Endodermal cell (in vitro differentiated cells): ENCODE data around the gene TMEM123. TPM values are rescaled to one million over a fixed set of nuclear protein-coding genes. Genes with fewer than 3 reads are reported as not detected.

Experiments used
- DNase-seq: peaks from one replicate; pipeline ENCODE4 v3.0.0-alpha.2; 2017
- H3K27ac ChIP-seq: 2 replicates; pipeline ENCODE4 v1.5.1; 2013; ENCODE audit warnings: mild to moderate bottlenecking, low read depth, low read length, moderate library complexity
- H3K27me3 ChIP-seq: 2 replicates; pipeline ENCODE4 v1.6.1; 2013; ENCODE audit warnings: mild to moderate bottlenecking, low read length, moderate library complexity; ENCODE audit not compliant: insufficient read depth, control insufficient read depth, poor library complexity, severe bottlenecking
- H3K36me3 ChIP-seq: 2 replicates; pipeline ENCODE4 v1.7.0; 2013; ENCODE audit warnings: mild to moderate bottlenecking, low read length, moderate library complexity; ENCODE audit not compliant: control insufficient read depth, insufficient read depth
- H3K4me1 ChIP-seq: one replicate; pipeline ENCODE4 v1.7.0; 2013; ENCODE audit warnings: low read length; ENCODE audit not compliant: control insufficient read depth, insufficient read depth
- H3K4me3 ChIP-seq: 2 replicates; pipeline ENCODE4 v1.5.1; 2013; ENCODE audit warnings: mild to moderate bottlenecking, low read length, moderate library complexity
- H3K9ac ChIP-seq: 2 replicates; pipeline ENCODE4 v1.6.1; 2013; ENCODE audit warnings: mild to moderate bottlenecking, low read length, moderate library complexity; ENCODE audit not compliant: poor library complexity, severe bottlenecking; ENCODE audit errors: extremely low read depth
- H3K9me3 ChIP-seq: 2 replicates; pipeline ENCODE4 v1.6.1; 2013; ENCODE audit warnings: mild to moderate bottlenecking, low read length, moderate library complexity; ENCODE audit not compliant: control insufficient read depth
- H3K27ac Mint-ChIP-seq: 2 replicates; pipeline ENCODE4 v1.8.0; 2020; ENCODE audit warnings: mixed read lengths
- H3K27me3 Mint-ChIP-seq: 2 replicates; pipeline ENCODE4 v1.8.0; 2021; ENCODE audit warnings: mild to moderate bottlenecking, mixed read lengths; ENCODE audit not compliant: insufficient read depth
- H3K36me3 Mint-ChIP-seq: 2 replicates; pipeline ENCODE4 v1.8.0; 2020; ENCODE audit warnings: low read depth, mixed read lengths
- H3K4me1 Mint-ChIP-seq: 2 replicates; pipeline ENCODE4 v1.8.0; 2020; ENCODE audit warnings: mixed read lengths
- H3K4me3 Mint-ChIP-seq: 2 replicates; pipeline ENCODE4 v1.8.0; 2020; ENCODE audit warnings: mild to moderate bottlenecking, moderate library complexity, mixed read lengths
- H3K9me3 Mint-ChIP-seq: 2 replicates; pipeline ENCODE4 v1.8.0; 2020; ENCODE audit warnings: mild to moderate bottlenecking, mixed read lengths
- CTCF ChIP-seq: fragments of 200-600 bp; sonication (generic); conservative IDR thresholded peaks from 2 replicates; pipeline ENCODE4 v1.5.0; 2021; ENCODE audit warnings: antibody characterized with exemption, mild to moderate bottlenecking
- WGBS, 2 experiments: methylation state at CpG; one replicate each; pipeline versions ENCODE4 v1.1.5 to v1.1.7; 2013; ENCODE audit warnings: missing lambda C conversion rate in 2 of 2, mixed read lengths in 1 of 2; ENCODE audit not compliant: insufficient coverage in 1 of 2, insufficient read length in 1 of 2; 5-methylcytosine and 5-hydroxymethylcytosine counted together
- total RNA-seq, 2 donors: library from RNA; stranded (reverse); fragmentation: NEBNext Ultra II Directional in 1 of 2; extraction: Animal tissue kit (Norgen Biotek cat#: 25700) in 1 of 2; gene quantifications; 2 replicates in 1 of 2; 3 replicates in 1 of 2; pipeline ENCODE4 v1.2.1, GENCODE V29; 2021

TMEM123 gene
- total RNA-seq, 2 donors from 2014 or later, result 216 to 256 TPM

- no peak overlapping the region for H3K9ac ChIP-seq
- no peak overlapping the region for H3K27ac Mint-ChIP-seq
- WGBS, 2 experiments, result 95 to 100% methylated on average over 3 to 6 of the region's 6 CpGs
- H3K4me3 ChIP-seq, result no peak overlapping the region
- no peaks in the 10 kb centered on the region for H3K9me3 Mint-ChIP-seq
- H3K27me3 ChIP-seq, result no peaks in the 10 kb centered on the region
- H3K9me3 ChIP-seq, result no peaks in the 10 kb centered on the region
- TF ChIP-seq CTCF, result no peak
- H3K36me3 ChIP-seq, result no peaks in the 10 kb centered on the region
- no peak for DNase-seq
- no peak overlapping the region for H3K4me3 Mint-ChIP-seq
- H3K27ac ChIP-seq, result no peak overlapping the region
- peaks cover 4% of the 10 kb centered on the region for H3K4me1 ChIP-seq
- H3K4me1 Mint-ChIP-seq, result peaks cover 6% of the 10 kb centered on the region
- no peaks in the 10 kb centered on the region for H3K36me3 Mint-ChIP-seq
- H3K27me3 Mint-ChIP-seq, result no peaks in the 10 kb centered on the region
These were observed 41.7 kb upstream of the TMEM123 start for GRCh38 chr11:102494216-102494615.

- Mint-ChIP-seq H3K27ac (no peak overlapping the region), H3K4me1 (peaks cover 6% of the 10 kb centered on the region), H3K9me3 (no peaks in the 10 kb centered on the region), H3K4me3 (no peak overlapping the region), H3K36me3 (no peaks in the 10 kb centered on the region), H3K27me3 (no peaks in the 10 kb centered on the region)
- no peak overlapping the region for H3K4me3 ChIP-seq
- TF ChIP-seq CTCF, result no peak
- peaks cover 4% of the 10 kb centered on the region for H3K4me1 ChIP-seq
- H3K27ac ChIP-seq, result no peak overlapping the region
- no peak overlapping the region for H3K9ac ChIP-seq
- 67 to 89% methylated on average over 2 to 5 of the region's 5 CpGs for WGBS, 2 experiments
- H3K27me3 ChIP-seq, result no peaks in the 10 kb centered on the region
- DNase-seq, result no peak
- no peaks in the 10 kb centered on the region for H3K36me3 ChIP-seq
- no peaks in the 10 kb centered on the region for H3K9me3 ChIP-seq
These were observed 41.0 kb upstream of the TMEM123 start for GRCh38 chr11:102493524-102493923.

GRCh38 chr11:102491969-102492368 is 39.4 kb upstream of the TMEM123 start:
- no peak overlapping the region for H3K4me3 ChIP-seq
- TF ChIP-seq CTCF, result no peak
- H3K36me3 Mint-ChIP-seq, result no peaks in the 10 kb centered on the region
- no peaks in the 10 kb centered on the region for H3K9me3 Mint-ChIP-seq
- H3K4me1 Mint-ChIP-seq, result peaks cover 6% of the 10 kb centered on the region
- no peaks in the 10 kb centered on the region for H3K36me3 ChIP-seq
- no peak for DNase-seq
- whole genome bisulfite sequencing, 2 experiments, result 100% methylated on average over 2 of the region's 2 CpGs; no CpG with 5 or more reads in 1 of the 2 experiments
- H3K27me3 Mint-ChIP-seq, result no peaks in the 10 kb centered on the region
- no peak overlapping the region for H3K4me3 Mint-ChIP-seq
- no peak overlapping the region for H3K27ac ChIP-seq
- no peaks in the 10 kb centered on the region for H3K9me3 ChIP-seq
- no peaks in the 10 kb centered on the region for H3K27me3 ChIP-seq
- H3K4me1 ChIP-seq, result peaks cover 4% of the 10 kb centered on the region
- H3K9ac ChIP-seq, result no peak overlapping the region
- no peak overlapping the region for H3K27ac Mint-ChIP-seq
